Measurements from ENCODE around the gene AKT3.
"Not testable (repeated sequence)": the region's sequence is repeated elsewhere in the genome, so short reads cannot be mapped to it uniquely, and the experiment has no call there.

The AKT3 gene

GRCh38 chr1:243680860-243681259 lies 169.2 kb downstream of the AKT3 start:
- DNase-seq: no peak

- DNase-seq: no peak
Measured at GRCh38 chr1:243672539-243673074, 177.4 kb downstream of the AKT3 start.

- DNase-seq: no peak
Measured at GRCh38 chr1:243667591-243667990, 182.5 kb downstream of the AKT3 start.

GRCh38 chr1:243667133-243667532 lies 182.9 kb downstream of the AKT3 start:
- no peak for DNase-seq

GRCh38 chr1:243663651-243664050 lies 186.4 kb downstream of the AKT3 start:
- no peak for DNase-seq

GRCh38 chr1:243662169-243662568 lies 187.9 kb downstream of the AKT3 start:
- not testable (repeated sequence) for DNase-seq

GRCh38 chr1:243658594-243659105 lies 191.4 kb downstream of the AKT3 start:
- no peak for DNase-seq

- DNase-seq: no peak
Measured at GRCh38 chr1:243657793-243658192, 192.2 kb downstream of the AKT3 start.

- DNase-seq: not testable (repeated sequence)
Measured at GRCh38 chr1:243649530-243649929, 200.5 kb downstream of the AKT3 start.

GRCh38 chr1:243646841-243647240 lies 203.2 kb downstream of the AKT3 start:
- DNase-seq: no peak

- no peak for DNase-seq
Measured at GRCh38 chr1:243645281-243645680, 204.8 kb downstream of the AKT3 start.

GRCh38 chr1:243642936-243643335 lies 207.1 kb downstream of the AKT3 start:
- no peak for DNase-seq

- no peak for DNase-seq
Measured at GRCh38 chr1:243639027-243639658, 210.9 kb downstream of the AKT3 start.

- no peak for DNase-seq
Measured at GRCh38 chr1:243638186-243638585, 211.9 kb downstream of the AKT3 start.

- DNase-seq: no peak
Measured at GRCh38 chr1:243628476-243628907, 221.6 kb downstream of the AKT3 start.

GRCh38 chr1:243623841-243624240 lies 226.2 kb downstream of the AKT3 start:
- no peak for DNase-seq

GRCh38 chr1:243621973-243622372 lies 228.1 kb downstream of the AKT3 start:
- DNase-seq: no peak

- DNase-seq: no peak
Measured at GRCh38 chr1:243620096-243620495, 229.9 kb downstream of the AKT3 start.

- no peak for DNase-seq
Measured at GRCh38 chr1:243609698-243610097, 240.3 kb downstream of the AKT3 start.

GRCh38 chr1:243605604-243606003 lies 244.4 kb downstream of the AKT3 start:
- DNase-seq: no peak

- no peak for DNase-seq
Measured at GRCh38 chr1:243601720-243602119, 248.3 kb downstream of the AKT3 start.

GRCh38 chr1:243598433-243598832 lies 251.6 kb downstream of the AKT3 start:
- DNase-seq: no peak

- no peak for DNase-seq
Measured at GRCh38 chr1:243597383-243597782, 252.7 kb downstream of the AKT3 start.

- DNase-seq: no peak
Measured at GRCh38 chr1:243596431-243597062, 253.5 kb downstream of the AKT3 start.

All from right forelimb (tissue), 1 donor.